Glutamatergic neuron (in vitro differentiated cells): ENCODE measurements around the gene NHS. TPM values are rescaled to one million over a fixed set of nuclear protein-coding genes. Genes with fewer than 3 reads are reported as not detected.

Experiments
- DNase-seq: peaks from one replicate; pipeline ENCODE4 v3.0.0; 2022
- H3K27ac Mint-ChIP-seq: one replicate; pipeline ENCODE4 v1.8.0; 2020; ENCODE audit warnings: mild to moderate bottlenecking, mixed read lengths, inconsistent platforms; ENCODE audit not compliant: unreplicated experiment
- H3K27me3 Mint-ChIP-seq: one replicate; pipeline ENCODE4 v1.8.0; 2020; ENCODE audit warnings: mild to moderate bottlenecking, moderate library complexity, mixed read lengths, inconsistent platforms; ENCODE audit not compliant: unreplicated experiment
- H3K36me3 Mint-ChIP-seq: one replicate; pipeline ENCODE4 v1.8.0; 2020; ENCODE audit warnings: mild to moderate bottlenecking, mixed read lengths, inconsistent platforms; ENCODE audit not compliant: unreplicated experiment
- H3K4me1 Mint-ChIP-seq: one replicate; pipeline ENCODE4 v1.8.0; 2020; ENCODE audit warnings: mild to moderate bottlenecking, low read depth, mixed read lengths, inconsistent platforms; ENCODE audit not compliant: unreplicated experiment
- H3K4me3 Mint-ChIP-seq: one replicate; pipeline ENCODE4 v1.8.0; 2020; ENCODE audit warnings: mild to moderate bottlenecking, mixed read lengths, inconsistent platforms; ENCODE audit not compliant: unreplicated experiment
- H3K9me3 Mint-ChIP-seq: one replicate; pipeline ENCODE4 v1.8.0; 2020; ENCODE audit warnings: mild to moderate bottlenecking, moderate library complexity, mixed read lengths, inconsistent platforms; ENCODE audit not compliant: unreplicated experiment
- CTCF ChIP-seq: fragments of 200-600 bp; sonication (generic); IDR thresholded peaks from one replicate; pipeline ENCODE4 v1.5.0; 2021; ENCODE audit not compliant: partially characterized antibody, unreplicated experiment
- total RNA-seq: library from RNA; stranded (reverse); fragmentation: NEBNext Ultra II Directional; extraction: Animal tissue kit (Norgen Biotek cat#: 25700); gene quantifications from one replicate; pipeline ENCODE4 v1.2.1, GENCODE V29; 2021; ENCODE audit not compliant: unreplicated experiment

NHS gene
- total RNA-seq, 1 donor from 2014 or later = 9.1 TPM

GRCh38 chrX:17579026-17579425 lies 204.0 kb downstream of the NHS start:
- Mint-ChIP-seq H3K27me3 (peaks cover 3% of the 10 kb centered on the region), H3K4me3 (no peak overlapping the region), H3K36me3 (peaks cover 5% of the 10 kb centered on the region), H3K4me1 (peaks cover 26% of the 10 kb centered on the region), H3K9me3 (peaks cover 2% of the 10 kb centered on the region), H3K27ac (peak overlapping the region; percentile 38)
- no peak for TF ChIP-seq CTCF
- DNase-seq = no peak

- Mint-ChIP-seq H3K27me3 (no peaks in the 10 kb centered on the region), H3K4me1 (peaks cover 25% of the 10 kb centered on the region), H3K27ac (no peak overlapping the region), H3K9me3 (peaks cover 2% of the 10 kb centered on the region), H3K4me3 (peak overlapping the region; percentile 57), H3K36me3 (no peaks in the 10 kb centered on the region)
- no peak for DNase-seq
- no peak for TF ChIP-seq CTCF
These were observed 205.6 kb downstream of the NHS start for GRCh38 chrX:17580539-17581152.

- no peak overlapping the region for H3K27ac Mint-ChIP-seq
These were observed 206.6 kb downstream of the NHS start for GRCh38 chrX:17581641-17582040.

GRCh38 chrX:17584248-17584681 lies 209.3 kb downstream of the NHS start:
- no peak for TF ChIP-seq CTCF
- Mint-ChIP-seq H3K27ac (no peak overlapping the region), H3K4me1 (peaks cover 18% of the 10 kb centered on the region), H3K36me3 (no peaks in the 10 kb centered on the region), H3K4me3 (no peak overlapping the region), H3K9me3 (no peaks in the 10 kb centered on the region), H3K27me3 (no peaks in the 10 kb centered on the region)
- no peak for DNase-seq

More at GRCh38 chrX:17581641-17582040, 206.6 kb downstream of the NHS start:
- H3K4me3 Mint-ChIP-seq = no peak overlapping the region
- no peaks in the 10 kb centered on the region for H3K27me3 Mint-ChIP-seq
- H3K4me1 Mint-ChIP-seq = peaks cover 25% of the 10 kb centered on the region
- no peak for DNase-seq
- H3K9me3 Mint-ChIP-seq = peaks cover 2% of the 10 kb centered on the region
- no peaks in the 10 kb centered on the region for H3K36me3 Mint-ChIP-seq
- TF ChIP-seq CTCF = no peak

GRCh38 chrX:17585006-17585405 lies 210.0 kb downstream of the NHS start:
- Mint-ChIP-seq H3K4me3 (no peak overlapping the region), H3K27me3 (no peaks in the 10 kb centered on the region), H3K36me3 (no peaks in the 10 kb centered on the region), H3K9me3 (no peaks in the 10 kb centered on the region), H3K4me1 (peaks cover 13% of the 10 kb centered on the region), H3K27ac (no peak overlapping the region)
- no peak for DNase-seq
- TF ChIP-seq CTCF = no peak
